Amniotic epithelial cell (primary cell): ENCODE data around the gene CAND1.
"Not testable (repeated sequence)": the region's sequence is repeated elsewhere in the genome, so short reads cannot be mapped to it uniquely, and the experiment has no call there.

Experiments
- DNase-seq: peaks from one replicate; pipeline ENCODE4 v3.0.0-alpha.2; 2010; ENCODE audit warnings: low read depth

CAND1 gene

GRCh38 chr12:67341086-67341485 lies 71.9 kb downstream of the CAND1 start:
- not testable (repeated sequence) for DNase-seq

- no peak for DNase-seq
These were observed 76.0 kb downstream of the CAND1 start for GRCh38 chr12:67344979-67345710.

- DNase-seq: no peak
These were observed 79.5 kb downstream of the CAND1 start for GRCh38 chr12:67348683-67349082.

GRCh38 chr12:67352682-67353081 lies 83.5 kb downstream of the CAND1 start:
- peak; percentile 37 for DNase-seq

DNA sequence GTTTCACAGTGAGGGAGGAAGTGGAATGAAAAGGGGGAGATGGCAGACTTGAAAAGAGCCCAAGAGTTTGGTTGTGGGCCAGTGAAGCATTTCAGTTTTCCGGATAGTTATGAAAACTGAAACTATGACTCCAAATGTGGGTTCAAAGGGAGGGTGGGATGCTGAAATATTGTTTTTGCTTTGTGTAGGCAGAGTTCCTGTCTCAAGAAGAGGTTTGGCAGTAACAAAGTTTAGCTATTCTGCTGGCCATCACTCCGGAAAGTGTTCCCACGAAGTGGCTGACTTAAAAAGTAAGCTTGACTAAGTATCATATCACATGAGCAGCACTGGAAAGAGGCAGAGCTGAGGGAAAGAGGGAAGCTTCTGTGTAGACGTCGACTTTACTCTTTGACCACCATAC lies 85.2 kb downstream of the CAND1 start:
- DNase-seq: peak; percentile 42

- DNase-seq: peak; percentile 28
These were observed 85.8 kb downstream of the CAND1 start for GRCh38 chr12:67354966-67355365.

DNA sequence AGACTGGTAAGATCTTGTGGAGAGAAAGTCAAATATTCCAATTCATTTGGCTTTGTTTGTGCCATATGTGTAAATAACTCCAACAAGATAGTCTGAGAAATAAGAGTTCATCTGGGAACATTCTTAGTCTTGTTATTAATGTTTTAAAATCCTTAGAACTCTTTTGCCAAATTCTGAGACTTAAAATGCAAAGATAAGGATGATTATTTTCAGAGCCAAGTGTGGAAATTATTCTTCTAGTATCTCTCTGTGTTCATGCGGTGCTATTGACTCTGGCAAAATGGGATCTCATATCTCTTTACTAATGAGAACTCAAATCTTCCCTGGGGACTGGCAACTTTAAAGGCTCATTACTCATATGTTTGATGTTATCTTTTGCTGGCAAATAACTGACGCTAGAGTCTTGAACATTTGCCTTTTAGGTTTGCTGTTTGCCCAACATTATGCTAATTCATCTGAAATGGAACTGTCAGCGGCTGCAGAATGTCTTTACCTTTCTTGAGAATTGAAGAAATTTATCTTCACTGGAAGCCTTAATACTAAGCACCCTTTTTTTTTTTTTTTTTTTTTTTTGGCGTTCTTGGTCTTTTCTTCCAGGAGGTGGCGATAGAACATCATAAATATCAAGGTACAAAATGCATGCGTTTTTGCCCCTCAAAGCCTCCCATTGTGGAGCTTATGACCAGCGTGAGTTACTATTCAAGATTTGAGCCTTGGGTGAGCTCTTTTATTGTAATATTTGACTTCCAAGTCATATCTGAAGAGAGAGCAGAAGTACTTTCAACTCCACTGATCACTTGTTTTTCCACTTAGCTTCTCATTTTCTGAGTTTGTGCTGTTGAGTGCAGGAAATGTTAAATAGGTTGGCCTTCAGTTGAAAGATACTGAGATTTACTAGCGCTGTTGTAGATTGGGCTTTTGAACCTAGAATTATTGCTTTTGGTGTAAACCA lies 86.5 kb downstream of the CAND1 start:
- peak; percentile 82 for DNase-seq

- no peak for DNase-seq
These were observed 87.2 kb downstream of the CAND1 start for GRCh38 chr12:67356380-67356774.

DNA sequence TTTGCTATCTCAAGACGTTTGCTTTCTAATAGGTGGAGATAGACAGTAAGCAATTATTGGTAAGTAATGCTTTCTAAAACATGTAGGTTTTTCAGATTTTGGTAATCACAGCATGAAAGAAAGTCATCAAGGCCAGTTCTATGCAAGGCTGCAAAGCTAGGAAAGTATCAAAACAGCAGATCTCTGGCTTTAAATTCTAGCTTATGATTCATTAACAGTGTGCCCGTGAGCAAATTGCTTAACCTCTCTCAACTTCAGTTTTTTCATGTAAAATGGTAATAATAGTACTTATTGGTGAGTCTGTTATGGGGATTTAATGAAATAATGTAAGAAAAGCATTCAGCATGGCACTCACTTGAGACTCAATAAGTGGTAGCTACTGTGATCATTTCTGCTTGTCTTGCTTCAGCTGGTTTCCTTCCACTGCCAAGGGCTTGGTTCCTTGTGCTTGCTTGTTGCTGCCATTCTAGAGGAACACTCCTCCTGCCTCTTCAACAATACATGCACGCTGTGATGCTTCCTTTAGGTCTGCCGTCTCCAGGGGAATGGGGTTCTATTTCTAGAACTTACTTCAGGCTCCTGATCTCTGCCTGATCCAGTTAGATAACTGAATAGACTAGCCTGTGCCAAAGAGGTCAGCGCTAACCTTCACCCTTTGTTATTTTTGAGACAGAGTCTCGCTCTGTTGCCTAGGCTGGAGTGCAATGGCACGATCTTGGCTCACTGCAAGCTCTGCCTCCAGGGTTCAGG lies 88.4 kb downstream of the CAND1 start:
- peak; percentile 32 for DNase-seq

DNA sequence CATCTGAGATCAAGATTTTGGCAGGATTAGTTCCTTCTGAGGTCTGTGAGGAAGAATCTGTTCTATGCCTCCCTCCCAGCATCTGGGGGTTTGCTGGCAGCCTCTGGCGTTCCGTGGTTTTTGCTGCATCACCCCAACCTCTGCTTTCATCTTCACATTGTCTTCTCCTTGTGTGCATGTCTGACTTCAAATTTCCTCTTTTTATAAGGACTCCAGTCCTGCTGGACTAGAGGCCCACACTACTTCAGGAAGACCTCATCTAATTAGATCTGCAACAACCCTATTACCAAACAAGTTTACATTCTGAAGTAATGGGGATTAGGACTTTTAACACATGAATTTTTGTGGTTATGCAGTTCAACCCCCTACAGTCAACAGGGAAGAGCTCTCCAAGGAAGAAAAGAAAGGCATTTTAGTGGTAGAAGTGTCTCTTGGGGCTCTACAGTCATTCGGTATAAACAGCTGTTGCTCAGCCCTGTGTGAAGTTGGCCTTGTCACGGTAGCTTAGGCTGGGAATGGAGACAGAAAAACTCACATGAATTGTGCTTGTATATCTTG lies 89.7 kb downstream of the CAND1 start:
- DNase-seq: peak; percentile 82

- DNase-seq: no peak
These were observed 93.4 kb downstream of the CAND1 start for GRCh38 chr12:67362526-67362925.

- DNase-seq: no peak
These were observed 95.1 kb downstream of the CAND1 start for GRCh38 chr12:67364228-67364627.

DNA sequence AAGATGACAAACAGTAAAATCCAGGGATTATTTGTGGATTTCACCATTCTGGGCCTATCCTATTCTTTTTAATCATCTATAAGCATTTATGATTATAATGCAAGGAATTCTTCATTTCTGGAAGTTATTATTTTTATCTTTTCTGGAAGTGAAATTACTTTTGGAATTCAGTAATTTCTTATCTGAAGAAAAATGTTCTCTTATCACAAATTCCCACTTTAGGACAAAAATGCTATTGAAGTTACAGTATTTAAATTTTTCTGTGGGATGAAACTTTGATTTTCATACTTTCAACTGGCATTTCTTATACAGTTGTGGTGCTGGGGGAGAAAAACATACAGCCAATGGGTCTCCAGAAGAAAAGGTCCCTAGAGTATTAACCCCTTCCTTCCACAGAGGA lies 96.0 kb downstream of the CAND1 start:
- no peak for DNase-seq

GRCh38 chr12:67367843-67368242 lies 98.7 kb downstream of the CAND1 start:
- DNase-seq: no peak
